Lung (tissue), 12 donors: ENCODE data around the gene SSTR3. TPM values are rescaled to one million over a fixed set of nuclear protein-coding genes. Genes with fewer than 3 reads are reported as not detected.

Experiments used
- ATAC-seq: fragments of 200-7000 bp; cut with Tn5 transposase; one replicate; pipeline ENCODE4 v1.9.1; 2020; ENCODE audit warnings: moderate number of reproducible peaks; ENCODE audit not compliant: insufficient read depth, low FRiP score
- DNase-seq, 3 donors: peaks; one replicate each; pipeline ENCODE4 v3.0.0-alpha.2; 2013 to 2017
- H3K27ac ChIP-seq, 2 donors: one replicate each; pipeline ENCODE4 v1.5.1; 2013; ENCODE audit warnings: mild to moderate bottlenecking in 2 of 2, moderate library complexity in 2 of 2, control low read depth in 1 of 2, inconsistent platforms in 1 of 2, low read depth in 1 of 2, low read length in 1 of 2
- H3K27me3 ChIP-seq, 3 donors: one replicate each; pipeline ENCODE4 v1.5.1; 2013; ENCODE audit warnings: low read length in 2 of 3; ENCODE audit not compliant: control insufficient read depth in 3 of 3, insufficient read depth in 3 of 3
- H3K36me3 ChIP-seq, 4 donors: one replicate each; pipeline ENCODE4 v1.5.1; 2013; ENCODE audit warnings: low read length in 4 of 4, mild to moderate bottlenecking in 1 of 4, moderate library complexity in 1 of 4; ENCODE audit not compliant: control insufficient read depth in 4 of 4, insufficient read depth in 4 of 4
- H3K4me1 ChIP-seq, 5 donors: one replicate each; pipeline ENCODE4 v1.5.1; 2013; ENCODE audit warnings: low read length in 5 of 5, mild to moderate bottlenecking in 2 of 5, moderate library complexity in 1 of 5; ENCODE audit not compliant: control insufficient read depth in 5 of 5, insufficient read depth in 5 of 5
- H3K4me3 ChIP-seq: one replicate; pipeline ENCODE4 v1.5.1; 2013; ENCODE audit warnings: mild to moderate bottlenecking, control low read depth, moderate library complexity
- H3K9ac ChIP-seq, 2 donors: one replicate each; pipeline ENCODE4 v1.5.1; 2013; ENCODE audit warnings: low read length in 2 of 2, control low read depth in 1 of 2; ENCODE audit not compliant: insufficient read depth in 1 of 2
- H3K9me3 ChIP-seq, 4 donors: one replicate each; pipeline ENCODE4 v1.5.1; 2013; ENCODE audit warnings: low read length in 3 of 4, mild to moderate bottlenecking in 1 of 4, moderate library complexity in 1 of 4; ENCODE audit not compliant: control insufficient read depth in 4 of 4, insufficient read depth in 3 of 4
- WGBS, 2 donors: extraction: QIAGEN DNeasy Blood & Tissue Kit; methylation state at CpG; one replicate each; pipeline ENCODE4 v1.1.7; 2013; 5-methylcytosine and 5-hydroxymethylcytosine counted together
- polyA plus RNA-seq, 2 donors: library from polyadenylated mRNA; stranded (reverse); fragments of 200-250 nt; gene quantifications; one replicate each; pipeline ENCODE4 v1.2.1, GENCODE V29; 2013
- total RNA-seq, 2 donors: library from RNA; depleted of rRNA in 1 of 2; stranded (reverse); fragments of >200 nt in 1 of 2; gene quantifications; one replicate each; pipeline ENCODE4 v1.2.1, GENCODE V29; 2014 to 2021
- TF ChIP-seq, protein P1 (sequence below): IDR thresholded peaks from 2 replicates; pipeline ENCODE4 v1.5.1; 2012; ENCODE audit warnings: mild to moderate bottlenecking; ENCODE audit errors: control extremely low read depth, extremely low read depth
- donor health status: control.
- donor health status: control.
- donor health status: Bipolar disorder and iron deficiency.
- donor health status: healthy.
- donor health status: DM: yes; HTN: yes; CAD: no.

Gene SSTR3
- total and polyA plus RNA-seq, 4 donors: 0.04 to 0.87 (median 0.10) TPM

DNA sequence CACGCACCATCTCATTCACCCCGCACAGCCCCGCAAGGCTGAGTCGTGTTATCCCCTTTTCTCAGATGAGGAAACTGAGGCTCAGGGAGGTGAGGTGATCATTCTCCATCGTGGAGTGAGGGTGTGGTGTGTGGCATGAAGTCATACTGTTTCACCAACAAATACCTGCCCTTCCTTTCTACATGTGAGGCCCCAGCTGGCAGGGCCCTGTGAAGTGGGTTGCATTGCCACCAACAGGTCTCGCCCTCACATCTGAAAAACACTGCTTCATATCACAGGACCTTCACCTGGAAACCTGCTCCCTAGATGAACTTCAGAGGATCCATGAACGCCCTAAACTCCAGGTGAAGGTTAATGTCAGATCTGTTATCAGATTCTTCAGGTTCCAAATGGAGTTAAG lies 4.3 kb downstream of the SSTR3 start:
- ATAC-seq (no peak), DNase-seq (no peak)
- H3K9ac ChIP-seq: peak overlapping the region in 1 of 2 donors; percentile 2
- peaks cover 0 to 3% (median 0%) of the 10 kb centered on the region in 3 donors for H3K27me3 ChIP-seq
- H3K4me1 ChIP-seq: peaks cover 0 to 5% (median 0%) of the 10 kb centered on the region in 5 donors
- 84 to 91% methylated on average over 7 of the region's 7 CpGs for WGBS, 2 donors
- H3K27ac ChIP-seq: no peak overlapping the region
- H3K4me3 ChIP-seq: no peak overlapping the region
- TF ChIP-seq, protein P1, sequence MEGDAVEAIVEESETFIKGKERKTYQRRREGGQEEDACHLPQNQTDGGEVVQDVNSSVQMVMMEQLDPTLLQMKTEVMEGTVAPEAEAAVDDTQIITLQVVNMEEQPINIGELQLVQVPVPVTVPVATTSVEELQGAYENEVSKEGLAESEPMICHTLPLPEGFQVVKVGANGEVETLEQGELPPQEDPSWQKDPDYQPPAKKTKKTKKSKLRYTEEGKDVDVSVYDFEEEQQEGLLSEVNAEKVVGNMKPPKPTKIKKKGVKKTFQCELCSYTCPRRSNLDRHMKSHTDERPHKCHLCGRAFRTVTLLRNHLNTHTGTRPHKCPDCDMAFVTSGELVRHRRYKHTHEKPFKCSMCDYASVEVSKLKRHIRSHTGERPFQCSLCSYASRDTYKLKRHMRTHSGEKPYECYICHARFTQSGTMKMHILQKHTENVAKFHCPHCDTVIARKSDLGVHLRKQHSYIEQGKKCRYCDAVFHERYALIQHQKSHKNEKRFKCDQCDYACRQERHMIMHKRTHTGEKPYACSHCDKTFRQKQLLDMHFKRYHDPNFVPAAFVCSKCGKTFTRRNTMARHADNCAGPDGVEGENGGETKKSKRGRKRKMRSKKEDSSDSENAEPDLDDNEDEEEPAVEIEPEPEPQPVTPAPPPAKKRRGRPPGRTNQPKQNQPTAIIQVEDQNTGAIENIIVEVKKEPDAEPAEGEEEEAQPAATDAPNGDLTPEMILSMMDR: no peak
- no peaks in the 10 kb centered on the region for H3K9me3 ChIP-seq
- H3K36me3 ChIP-seq: no peaks in the 10 kb centered on the region

GRCh38 chr22:37206841-37207821 lies 5.1 kb downstream of the SSTR3 start:
- 89 to 90% methylated on average over 68 to 71 of the region's 71 CpGs for WGBS, 2 donors
- H3K4me1 ChIP-seq: peaks cover 0 to 5% (median 0%) of the 10 kb centered on the region in 5 donors
- no peak for DNase-seq
- H3K4me3 ChIP-seq: no peak overlapping the region
- TF ChIP-seq, protein P1: no peak
- peaks cover 0 to 1% (median 0%) of the 10 kb centered on the region in 3 donors for H3K27me3 ChIP-seq
- H3K27ac ChIP-seq: no peak overlapping the region
- H3K9me3 ChIP-seq: no peaks in the 10 kb centered on the region
- no peaks in the 10 kb centered on the region for H3K36me3 ChIP-seq
- no peak for ATAC-seq
- H3K9ac ChIP-seq: no peak overlapping the region

GRCh38 chr22:37206118-37206840 lies 6.0 kb downstream of the SSTR3 start:
- Histone ChIP-seq H3K4me3 (no peak overlapping the region), H3K27ac (no peak overlapping the region), H3K9ac (no peak overlapping the region), H3K9me3 (no peaks in the 10 kb centered on the region), H3K27me3 (no peaks in the 10 kb centered on the region), H3K4me1 (no peaks in the 10 kb centered on the region), H3K36me3 (no peaks in the 10 kb centered on the region)
- TF ChIP-seq, protein P1: no peak
- DNase-seq (no peak), ATAC-seq (no peak)
- 88 to 89% methylated on average over 15 to 16 of the region's 16 CpGs for WGBS, 2 donors
